Progenitor cell of endocrine pancreas (in vitro differentiated cells): ENCODE measurements around the gene OS9. TPM values are rescaled to one million over a fixed set of nuclear protein-coding genes. Genes with fewer than 3 reads are reported as not detected.

ENCODE experiments used
- DNase-seq: peaks from one replicate; pipeline ENCODE4 v3.0.0; 2021; ENCODE audit warnings: low spot score; ENCODE audit not compliant: unreplicated experiment
- H3K27ac Mint-ChIP-seq: 2 replicates; pipeline ENCODE4 v1.8.0; 2021; ENCODE audit warnings: mild to moderate bottlenecking, moderate library complexity, mixed read lengths
- H3K27me3 Mint-ChIP-seq: 2 replicates; pipeline ENCODE4 v1.8.0; 2021; ENCODE audit warnings: mixed read lengths
- H3K36me3 Mint-ChIP-seq: 2 replicates; pipeline ENCODE4 v1.8.0; 2022; ENCODE audit warnings: mixed read lengths; ENCODE audit not compliant: insufficient read depth
- H3K4me1 Mint-ChIP-seq: 2 replicates; pipeline ENCODE4 v1.8.0; 2021; ENCODE audit warnings: low read depth, mixed read lengths
- H3K4me3 Mint-ChIP-seq: 2 replicates; pipeline ENCODE4 v1.8.0; 2021; ENCODE audit warnings: low read depth, mild to moderate bottlenecking, moderate library complexity, mixed read lengths
- H3K9me3 Mint-ChIP-seq: 2 replicates; pipeline ENCODE4 v1.8.0; 2021; ENCODE audit warnings: low read depth, mixed read lengths
- total RNA-seq: library from RNA; stranded (reverse); gene quantifications from 2 replicates; pipeline ENCODE4 v1.2.1, GENCODE V29; 2021
- TF ChIP-seq, protein P1 (sequence below): fragments of 200-600 bp; sonication (generic); IDR thresholded peaks from one replicate; pipeline ENCODE4 v1.5.0; 2021; ENCODE audit warnings: antibody characterized with exemption, mild to moderate bottlenecking; ENCODE audit not compliant: unreplicated experiment

Gene OS9
- total RNA-seq, 1 donor from 2014 or later = 204 TPM

- TF ChIP-seq, protein P1, sequence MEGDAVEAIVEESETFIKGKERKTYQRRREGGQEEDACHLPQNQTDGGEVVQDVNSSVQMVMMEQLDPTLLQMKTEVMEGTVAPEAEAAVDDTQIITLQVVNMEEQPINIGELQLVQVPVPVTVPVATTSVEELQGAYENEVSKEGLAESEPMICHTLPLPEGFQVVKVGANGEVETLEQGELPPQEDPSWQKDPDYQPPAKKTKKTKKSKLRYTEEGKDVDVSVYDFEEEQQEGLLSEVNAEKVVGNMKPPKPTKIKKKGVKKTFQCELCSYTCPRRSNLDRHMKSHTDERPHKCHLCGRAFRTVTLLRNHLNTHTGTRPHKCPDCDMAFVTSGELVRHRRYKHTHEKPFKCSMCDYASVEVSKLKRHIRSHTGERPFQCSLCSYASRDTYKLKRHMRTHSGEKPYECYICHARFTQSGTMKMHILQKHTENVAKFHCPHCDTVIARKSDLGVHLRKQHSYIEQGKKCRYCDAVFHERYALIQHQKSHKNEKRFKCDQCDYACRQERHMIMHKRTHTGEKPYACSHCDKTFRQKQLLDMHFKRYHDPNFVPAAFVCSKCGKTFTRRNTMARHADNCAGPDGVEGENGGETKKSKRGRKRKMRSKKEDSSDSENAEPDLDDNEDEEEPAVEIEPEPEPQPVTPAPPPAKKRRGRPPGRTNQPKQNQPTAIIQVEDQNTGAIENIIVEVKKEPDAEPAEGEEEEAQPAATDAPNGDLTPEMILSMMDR = no peak
Observed at GRCh38 chr12:57734591-57734990, 40.7 kb downstream of the OS9 start.

DNA sequence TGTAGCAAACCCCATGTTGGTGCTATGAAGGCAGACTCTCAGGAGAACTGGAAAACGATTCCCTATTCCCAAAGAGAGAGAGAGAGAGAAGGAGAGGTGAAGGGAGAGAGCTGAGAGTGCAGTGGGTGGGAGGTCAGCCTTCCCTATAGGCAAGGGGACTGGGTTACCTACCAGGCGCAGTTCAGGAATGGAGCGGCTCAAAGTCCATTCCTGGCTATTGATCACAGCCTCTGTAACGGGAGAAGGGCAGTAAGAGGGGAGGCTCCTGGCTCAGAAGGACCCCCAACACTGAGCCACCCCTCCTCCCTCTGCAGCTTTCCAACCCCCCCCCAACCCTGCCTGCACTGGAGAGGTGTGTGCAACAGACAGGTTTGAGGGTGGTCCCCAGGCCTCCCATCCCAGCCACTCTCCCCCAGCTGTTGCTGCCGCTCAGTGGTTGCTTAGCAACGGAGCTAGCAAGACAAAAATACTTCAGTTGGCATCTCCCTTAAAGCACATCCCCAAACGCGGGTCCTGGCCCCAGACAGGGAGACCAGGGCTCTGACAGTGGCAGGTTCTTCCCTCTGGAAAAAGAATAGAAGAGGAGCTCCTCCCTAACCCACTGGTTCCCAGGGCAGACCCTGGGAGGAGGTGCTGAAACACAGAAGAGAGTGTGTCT, 41.4 kb downstream of the OS9 start:
- no peak overlapping the region for H3K27ac Mint-ChIP-seq
- no peaks in the 10 kb centered on the region for H3K9me3 Mint-ChIP-seq
- peaks cover 80% of the 10 kb centered on the region for H3K27me3 Mint-ChIP-seq
- no peak overlapping the region for H3K4me3 Mint-ChIP-seq
- H3K4me1 Mint-ChIP-seq = peaks cover 21% of the 10 kb centered on the region
- no peak for DNase-seq
- no peaks in the 10 kb centered on the region for H3K36me3 Mint-ChIP-seq
- TF ChIP-seq, protein P1 = no peak

More at GRCh38 chr12:57734591-57734990, 40.7 kb downstream of the OS9 start:
- no peak overlapping the region for H3K4me3 Mint-ChIP-seq
- no peaks in the 10 kb centered on the region for H3K9me3 Mint-ChIP-seq
- H3K27me3 Mint-ChIP-seq = peaks cover 81% of the 10 kb centered on the region
- H3K27ac Mint-ChIP-seq = no peak overlapping the region
- H3K36me3 Mint-ChIP-seq = no peaks in the 10 kb centered on the region
- no peak for DNase-seq
- H3K4me1 Mint-ChIP-seq = peaks cover 21% of the 10 kb centered on the region

GRCh38 chr12:57735952-57736740, 42.2 kb downstream of the OS9 start:
- Mint-ChIP-seq H3K27ac (no peak overlapping the region), H3K4me1 (peaks cover 21% of the 10 kb centered on the region), H3K27me3 (peaks cover 80% of the 10 kb centered on the region), H3K9me3 (no peaks in the 10 kb centered on the region), H3K4me3 (peak overlapping the region; percentile 59), H3K36me3 (no peaks in the 10 kb centered on the region)
- no peak for DNase-seq
- TF ChIP-seq, protein P1 = no peak

DNA sequence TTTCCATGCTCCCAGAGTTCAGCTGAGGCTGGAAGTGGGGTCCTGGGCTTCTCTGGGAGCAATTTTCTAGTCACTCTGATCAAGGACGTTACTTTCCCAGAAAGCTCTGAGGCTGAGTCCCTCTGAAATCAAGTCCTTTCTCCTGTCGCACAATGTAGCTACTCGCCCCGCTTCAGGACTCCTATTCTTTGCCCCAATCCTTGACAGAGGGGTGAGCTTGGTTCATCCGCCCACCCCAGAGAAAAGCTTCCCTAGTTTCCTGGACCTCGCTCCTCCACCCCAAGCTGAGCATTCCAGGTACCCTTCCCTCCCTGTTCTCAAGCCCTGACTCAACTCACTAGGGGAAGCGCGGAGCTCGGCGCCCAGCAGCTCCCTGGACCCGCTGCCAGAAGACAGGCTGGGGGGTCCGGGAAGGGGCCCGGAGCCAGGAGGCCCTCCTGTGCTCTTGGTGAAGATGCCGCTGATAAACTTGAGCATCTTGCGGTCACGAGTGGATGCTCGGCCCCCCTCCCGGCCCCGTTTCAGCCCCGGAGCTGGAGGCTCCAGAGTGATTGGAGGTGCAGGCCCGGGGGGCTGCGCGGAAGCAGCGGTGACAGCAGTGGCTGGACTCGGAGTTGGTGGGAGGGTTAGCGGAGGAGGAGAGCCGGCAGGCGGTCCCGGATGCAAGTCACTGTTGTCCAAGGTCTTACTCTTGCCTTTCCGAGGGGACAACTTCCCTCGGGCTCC, 43.0 kb downstream of the OS9 start:
- no peak overlapping the region for H3K27ac Mint-ChIP-seq
- H3K4me3 Mint-ChIP-seq = peak overlapping the region; percentile 59
- H3K9me3 Mint-ChIP-seq = no peaks in the 10 kb centered on the region
- peaks cover 21% of the 10 kb centered on the region for H3K4me1 Mint-ChIP-seq
- TF ChIP-seq, protein P1 = no peak
- peaks cover 80% of the 10 kb centered on the region for H3K27me3 Mint-ChIP-seq
- DNase-seq = no peak
- H3K36me3 Mint-ChIP-seq = no peaks in the 10 kb centered on the region
